ENCODE data around the gene TRIM27.
A peak's percentile ranks its signal among the peaks of the same experiment; 100 is the strongest.
"Not testable (repeated sequence)": the region's sequence is repeated elsewhere in the genome, so short reads cannot be mapped to it uniquely, and the experiment has no call there.

TRIM27 gene

DNA sequence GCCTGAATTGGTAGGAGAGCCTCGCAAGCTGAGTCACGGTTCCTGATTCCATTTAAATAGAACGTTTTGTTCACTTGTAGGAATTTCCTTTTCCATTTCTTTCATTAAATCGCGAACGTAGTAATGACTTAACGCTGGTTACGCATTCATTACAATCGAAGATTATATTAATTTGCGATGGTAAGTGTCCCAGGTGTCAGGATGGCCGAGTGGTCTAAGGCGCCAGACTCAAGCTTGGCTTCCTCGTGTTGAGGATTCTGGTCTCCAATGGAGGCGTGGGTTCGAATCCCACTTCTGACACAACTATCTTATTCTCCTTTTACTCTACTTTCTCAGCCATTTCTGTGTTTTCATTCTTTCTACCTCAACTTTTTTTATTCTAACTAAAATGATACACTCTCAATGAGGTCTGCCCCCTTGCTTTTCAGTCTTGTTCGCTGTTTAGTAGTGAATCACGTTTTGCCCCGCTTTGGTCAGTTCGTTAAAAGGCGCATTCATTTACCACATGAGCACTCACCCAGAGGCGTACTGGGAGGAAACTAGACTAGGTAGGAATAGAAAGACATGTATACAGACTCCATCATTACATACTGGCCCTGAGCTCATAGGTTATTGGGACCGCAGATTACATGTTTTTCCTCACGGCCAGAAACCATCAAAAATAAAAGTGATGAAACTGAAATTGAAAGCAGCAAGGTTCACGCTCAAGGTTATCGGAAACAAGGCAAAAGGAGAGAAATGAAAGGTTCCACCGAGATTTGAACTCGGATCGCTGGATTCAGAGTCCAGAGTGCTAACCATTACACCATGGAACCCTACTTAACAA lies 17.3 kb upstream of the TRIM27 start:
- TF ChIP-seq, protein P1, sequence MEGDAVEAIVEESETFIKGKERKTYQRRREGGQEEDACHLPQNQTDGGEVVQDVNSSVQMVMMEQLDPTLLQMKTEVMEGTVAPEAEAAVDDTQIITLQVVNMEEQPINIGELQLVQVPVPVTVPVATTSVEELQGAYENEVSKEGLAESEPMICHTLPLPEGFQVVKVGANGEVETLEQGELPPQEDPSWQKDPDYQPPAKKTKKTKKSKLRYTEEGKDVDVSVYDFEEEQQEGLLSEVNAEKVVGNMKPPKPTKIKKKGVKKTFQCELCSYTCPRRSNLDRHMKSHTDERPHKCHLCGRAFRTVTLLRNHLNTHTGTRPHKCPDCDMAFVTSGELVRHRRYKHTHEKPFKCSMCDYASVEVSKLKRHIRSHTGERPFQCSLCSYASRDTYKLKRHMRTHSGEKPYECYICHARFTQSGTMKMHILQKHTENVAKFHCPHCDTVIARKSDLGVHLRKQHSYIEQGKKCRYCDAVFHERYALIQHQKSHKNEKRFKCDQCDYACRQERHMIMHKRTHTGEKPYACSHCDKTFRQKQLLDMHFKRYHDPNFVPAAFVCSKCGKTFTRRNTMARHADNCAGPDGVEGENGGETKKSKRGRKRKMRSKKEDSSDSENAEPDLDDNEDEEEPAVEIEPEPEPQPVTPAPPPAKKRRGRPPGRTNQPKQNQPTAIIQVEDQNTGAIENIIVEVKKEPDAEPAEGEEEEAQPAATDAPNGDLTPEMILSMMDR (IDR thresholded peaks at IDR 0.05; ENCODE audit: low read depth, low read length, missing control alignments): no peak
- in situ Hi-C loops (cut with HindIII; ENCODE audit: low sequenced_read_pairs): no loop called here
- peak; percentile 64 for DNase-seq (ENCODE audit: low read depth)
- H3K4me3 ChIP-seq (ENCODE audit: low read depth, low read length): peak overlapping the region; percentile 67

DNA sequence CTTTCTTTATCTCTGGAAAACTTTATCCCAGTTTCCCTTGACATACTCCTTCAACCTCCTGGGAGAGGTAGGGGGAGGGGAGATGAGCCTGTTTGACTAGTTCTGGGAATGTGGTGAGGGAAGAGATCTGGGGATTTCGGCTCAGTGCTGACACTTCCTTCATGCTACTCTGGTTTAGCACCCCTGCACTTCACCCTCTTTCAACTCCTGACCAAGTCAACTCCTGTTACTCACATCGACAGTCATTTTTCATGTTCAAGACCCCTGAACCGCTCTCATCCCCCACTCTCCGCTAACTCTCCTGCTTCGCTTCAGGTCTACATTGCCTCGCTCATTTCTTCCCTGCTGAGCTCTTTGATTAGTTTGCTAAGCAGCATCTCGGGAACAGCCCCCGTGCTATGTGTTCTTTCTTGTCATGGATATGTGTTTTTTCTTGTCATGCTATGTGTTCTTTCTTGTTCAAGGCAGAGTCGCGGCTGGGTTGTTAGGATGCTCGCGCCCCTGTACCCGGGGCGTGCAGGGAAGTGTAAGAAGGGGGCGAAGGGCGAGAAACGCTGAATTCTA lies 16.6 kb upstream of the TRIM27 start:
- H3K4me3 ChIP-seq (ENCODE audit: low read depth, low read length): peak overlapping the region; percentile 67
- no peak for DNase-seq (ENCODE audit: low read depth)
- in situ Hi-C loops (cut with HindIII; ENCODE audit: low sequenced_read_pairs): no loop called here
- TF ChIP-seq, protein P1 (IDR thresholded peaks at IDR 0.05; ENCODE audit: low read depth, low read length, missing control alignments): no peak

DNA sequence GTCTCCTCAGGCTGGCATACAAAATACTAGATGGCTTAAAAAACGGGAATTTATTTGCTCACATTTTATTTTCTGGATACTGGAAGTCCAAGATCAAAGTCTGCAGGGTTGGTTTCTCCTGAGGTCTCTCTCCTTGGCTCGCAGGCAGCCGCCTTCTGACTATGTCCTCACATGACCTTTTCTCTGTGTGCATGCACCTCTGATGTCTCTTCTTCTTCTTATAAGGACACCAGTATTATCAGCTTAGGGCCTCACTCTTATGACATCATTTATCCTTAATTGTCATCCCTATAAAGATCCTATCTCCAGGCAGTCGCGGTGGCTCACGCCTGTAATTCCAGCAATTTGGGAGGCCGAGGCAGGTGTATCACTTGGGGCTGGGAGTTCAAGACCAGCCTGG lies 9.3 kb upstream of the TRIM27 start:
- TF ChIP-seq, protein P1 (IDR thresholded peaks at IDR 0.05; ENCODE audit: low read depth, low read length, missing control alignments): no peak
- in situ Hi-C loops (cut with HindIII; ENCODE audit: low sequenced_read_pairs): loop anchor here (10.0 kb wide), 1 partner anchor 72 kb away; the partner anchor contains the start of gene ZNF311
- H3K4me3 ChIP-seq (ENCODE audit: low read depth, low read length): no peak overlapping the region
- DNase-seq (ENCODE audit: low read depth): no peak

DNA sequence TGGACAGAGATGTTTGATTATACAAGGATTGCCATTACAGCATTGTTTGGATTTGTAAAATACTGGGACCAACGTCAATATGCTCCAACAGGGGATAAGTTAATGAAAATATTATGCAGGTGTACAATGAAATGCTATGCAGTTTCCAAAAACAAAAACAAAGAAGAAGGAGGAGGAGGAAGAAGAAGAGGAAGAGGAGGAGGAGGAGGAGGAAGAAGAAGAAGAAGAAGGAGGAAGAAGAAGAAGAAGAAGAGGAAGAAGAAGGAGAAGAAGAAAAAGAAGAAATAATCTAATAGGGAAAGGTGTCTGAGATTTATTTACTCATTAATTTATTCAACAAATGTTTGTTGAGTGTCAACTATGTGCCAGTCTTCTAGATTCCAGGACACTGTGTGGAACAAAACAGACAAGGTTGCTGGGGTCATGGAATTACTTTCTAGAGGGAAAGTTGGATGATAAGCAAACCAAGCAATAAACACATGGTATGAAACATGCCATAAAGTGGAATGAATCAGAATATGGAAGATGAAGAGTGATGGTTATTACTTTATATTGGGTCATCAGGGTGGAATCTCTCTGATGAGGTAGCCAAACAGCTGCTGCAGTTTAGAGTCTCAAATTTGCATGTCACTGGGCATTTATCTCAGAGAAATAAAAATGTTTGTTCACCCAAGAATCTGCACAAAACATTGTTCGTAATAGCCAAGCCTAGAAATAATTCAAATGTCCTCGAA lies 6.3 kb upstream of the TRIM27 start:
- no peak for DNase-seq (ENCODE audit: low read depth)
- no peak overlapping the region for H3K4me3 ChIP-seq (ENCODE audit: low read depth, low read length)
- in situ Hi-C loops (cut with HindIII; ENCODE audit: low sequenced_read_pairs): loop anchor here (10.0 kb wide), 1 partner anchor 75 kb away; the partner anchor contains the start of gene ZNF311
- TF ChIP-seq, protein P1 (IDR thresholded peaks at IDR 0.05; ENCODE audit: low read depth, low read length, missing control alignments): no peak

DNA sequence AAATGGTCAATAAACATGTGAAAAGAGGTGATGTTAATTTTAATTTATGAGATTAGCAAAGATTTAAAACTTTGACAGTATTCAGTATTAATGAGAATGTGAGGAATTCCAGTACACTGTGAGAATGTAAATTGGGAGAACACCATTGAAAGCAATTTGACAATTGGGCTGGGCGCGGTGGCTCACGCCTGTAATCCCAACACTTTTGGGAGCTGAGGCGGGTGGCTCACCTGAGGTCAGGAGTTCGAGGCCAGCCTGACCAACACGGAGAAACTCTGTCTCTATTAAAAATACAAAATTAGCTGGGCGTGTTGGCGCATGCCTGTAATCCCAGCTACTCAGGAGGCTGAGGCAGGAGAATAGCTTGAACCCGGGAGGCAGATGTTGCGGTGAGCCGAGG lies 5.6 kb upstream of the TRIM27 start:
- DNase-seq (ENCODE audit: low read depth); H3K4me3 ChIP-seq (ENCODE audit: low read depth, low read length); in situ Hi-C loops (cut with HindIII; ENCODE audit: low sequenced_read_pairs): not testable (repeated sequence)

DNA sequence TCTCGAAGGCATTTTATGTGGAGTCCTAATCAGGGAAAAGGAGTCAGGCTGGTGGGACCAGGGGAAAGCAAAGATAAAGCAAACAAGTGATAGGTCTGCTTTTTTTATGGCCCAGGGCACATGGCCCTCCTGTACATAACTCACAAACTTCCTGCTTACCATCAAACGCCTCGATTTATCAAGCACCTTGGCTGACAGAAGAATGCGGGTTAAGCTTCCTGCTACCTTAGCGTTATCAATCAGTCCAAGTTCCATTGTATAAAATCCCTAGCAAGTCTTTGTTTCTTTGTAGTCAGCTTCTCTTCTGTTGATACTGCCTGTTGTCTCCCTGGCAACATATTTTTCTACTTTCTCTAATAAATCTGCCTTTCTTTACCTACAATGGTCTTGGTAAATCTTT lies 4.1 kb upstream of the TRIM27 start:
- TF ChIP-seq, protein P1 (IDR thresholded peaks at IDR 0.05; ENCODE audit: low read depth, low read length, missing control alignments): no peak
- in situ Hi-C loops (cut with HindIII; ENCODE audit: low sequenced_read_pairs): no loop called here

More for the DNA sequence above, 4.1 kb upstream of the TRIM27 start:
- no peak for DNase-seq (ENCODE audit: low read depth)
- no peak overlapping the region for H3K4me3 ChIP-seq (ENCODE audit: low read depth, low read length)

All from astrocyte of the cerebellum (primary cell).